Measurements from ENCODE around the gene PIP5K1B.

DNA sequence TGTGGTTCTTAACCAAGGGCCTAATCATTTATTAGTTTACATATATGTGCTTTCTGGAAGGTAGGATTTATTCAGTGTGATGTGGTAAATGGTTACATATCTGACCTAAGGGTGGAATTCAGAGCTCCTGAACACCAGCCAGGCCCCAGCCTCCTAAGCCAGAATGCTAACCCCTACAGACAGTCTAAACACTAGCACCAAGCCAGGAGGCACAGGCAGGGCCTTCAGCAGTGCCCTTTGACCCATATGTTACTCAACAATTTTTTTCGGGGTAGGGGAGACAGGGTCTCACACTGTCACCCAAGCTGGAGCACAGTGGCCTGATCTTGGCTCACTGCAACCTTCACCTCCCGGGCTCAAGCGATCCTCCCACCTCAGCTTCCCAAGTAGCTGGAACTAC, 268.6 kb downstream of the PIP5K1B start:
- TF ChIP-seq, protein P1, sequence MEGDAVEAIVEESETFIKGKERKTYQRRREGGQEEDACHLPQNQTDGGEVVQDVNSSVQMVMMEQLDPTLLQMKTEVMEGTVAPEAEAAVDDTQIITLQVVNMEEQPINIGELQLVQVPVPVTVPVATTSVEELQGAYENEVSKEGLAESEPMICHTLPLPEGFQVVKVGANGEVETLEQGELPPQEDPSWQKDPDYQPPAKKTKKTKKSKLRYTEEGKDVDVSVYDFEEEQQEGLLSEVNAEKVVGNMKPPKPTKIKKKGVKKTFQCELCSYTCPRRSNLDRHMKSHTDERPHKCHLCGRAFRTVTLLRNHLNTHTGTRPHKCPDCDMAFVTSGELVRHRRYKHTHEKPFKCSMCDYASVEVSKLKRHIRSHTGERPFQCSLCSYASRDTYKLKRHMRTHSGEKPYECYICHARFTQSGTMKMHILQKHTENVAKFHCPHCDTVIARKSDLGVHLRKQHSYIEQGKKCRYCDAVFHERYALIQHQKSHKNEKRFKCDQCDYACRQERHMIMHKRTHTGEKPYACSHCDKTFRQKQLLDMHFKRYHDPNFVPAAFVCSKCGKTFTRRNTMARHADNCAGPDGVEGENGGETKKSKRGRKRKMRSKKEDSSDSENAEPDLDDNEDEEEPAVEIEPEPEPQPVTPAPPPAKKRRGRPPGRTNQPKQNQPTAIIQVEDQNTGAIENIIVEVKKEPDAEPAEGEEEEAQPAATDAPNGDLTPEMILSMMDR (IDR thresholded peaks at IDR 0.05), result no peak
- no peak for TF ChIP-seq SIN3A (IDR thresholded peaks at IDR 0.05; ENCODE audit: borderline replicate concordance, insufficient read depth, low read depth, low read length)
- no peak for TF ChIP-seq POLR2AphosphoS5 (IDR thresholded peaks at IDR 0.05; ENCODE audit: low read depth, low read length)
- TF ChIP-seq, protein P2, sequence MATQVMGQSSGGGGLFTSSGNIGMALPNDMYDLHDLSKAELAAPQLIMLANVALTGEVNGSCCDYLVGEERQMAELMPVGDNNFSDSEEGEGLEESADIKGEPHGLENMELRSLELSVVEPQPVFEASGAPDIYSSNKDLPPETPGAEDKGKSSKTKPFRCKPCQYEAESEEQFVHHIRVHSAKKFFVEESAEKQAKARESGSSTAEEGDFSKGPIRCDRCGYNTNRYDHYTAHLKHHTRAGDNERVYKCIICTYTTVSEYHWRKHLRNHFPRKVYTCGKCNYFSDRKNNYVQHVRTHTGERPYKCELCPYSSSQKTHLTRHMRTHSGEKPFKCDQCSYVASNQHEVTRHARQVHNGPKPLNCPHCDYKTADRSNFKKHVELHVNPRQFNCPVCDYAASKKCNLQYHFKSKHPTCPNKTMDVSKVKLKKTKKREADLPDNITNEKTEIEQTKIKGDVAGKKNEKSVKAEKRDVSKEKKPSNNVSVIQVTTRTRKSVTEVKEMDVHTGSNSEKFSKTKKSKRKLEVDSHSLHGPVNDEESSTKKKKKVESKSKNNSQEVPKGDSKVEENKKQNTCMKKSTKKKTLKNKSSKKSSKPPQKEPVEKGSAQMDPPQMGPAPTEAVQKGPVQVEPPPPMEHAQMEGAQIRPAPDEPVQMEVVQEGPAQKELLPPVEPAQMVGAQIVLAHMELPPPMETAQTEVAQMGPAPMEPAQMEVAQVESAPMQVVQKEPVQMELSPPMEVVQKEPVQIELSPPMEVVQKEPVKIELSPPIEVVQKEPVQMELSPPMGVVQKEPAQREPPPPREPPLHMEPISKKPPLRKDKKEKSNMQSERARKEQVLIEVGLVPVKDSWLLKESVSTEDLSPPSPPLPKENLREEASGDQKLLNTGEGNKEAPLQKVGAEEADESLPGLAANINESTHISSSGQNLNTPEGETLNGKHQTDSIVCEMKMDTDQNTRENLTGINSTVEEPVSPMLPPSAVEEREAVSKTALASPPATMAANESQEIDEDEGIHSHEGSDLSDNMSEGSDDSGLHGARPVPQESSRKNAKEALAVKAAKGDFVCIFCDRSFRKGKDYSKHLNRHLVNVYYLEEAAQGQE (IDR thresholded peaks at IDR 0.05; ENCODE audit: insufficient read depth in 1 of 2, low read depth in 2 of 2, low read length in 1 of 2), result no peak
- no peak for TF ChIP-seq TCF7L2 (IDR thresholded peaks at IDR 0.05; ENCODE audit: low read depth, low read length)
